Diencephalon (tissue), 1 donor: ENCODE measurements around the gene DYTN. TPM values are rescaled to one million over a fixed set of nuclear protein-coding genes. Genes with fewer than 3 reads are reported as not detected.

Experiments used
- small RNA-seq: library from RNA; depleted of rRNA; stranded (forward); fragments of <200 nt; gene quantifications from one replicate; pipeline ENCODE3, GENCODE V24; 2014
- total RNA-seq: library from RNA; depleted of rRNA; stranded (reverse); fragments of >200 nt; gene quantifications from one replicate; pipeline ENCODE4 v1.2.3, GENCODE V29; 2014

Gene DYTN, protein sequence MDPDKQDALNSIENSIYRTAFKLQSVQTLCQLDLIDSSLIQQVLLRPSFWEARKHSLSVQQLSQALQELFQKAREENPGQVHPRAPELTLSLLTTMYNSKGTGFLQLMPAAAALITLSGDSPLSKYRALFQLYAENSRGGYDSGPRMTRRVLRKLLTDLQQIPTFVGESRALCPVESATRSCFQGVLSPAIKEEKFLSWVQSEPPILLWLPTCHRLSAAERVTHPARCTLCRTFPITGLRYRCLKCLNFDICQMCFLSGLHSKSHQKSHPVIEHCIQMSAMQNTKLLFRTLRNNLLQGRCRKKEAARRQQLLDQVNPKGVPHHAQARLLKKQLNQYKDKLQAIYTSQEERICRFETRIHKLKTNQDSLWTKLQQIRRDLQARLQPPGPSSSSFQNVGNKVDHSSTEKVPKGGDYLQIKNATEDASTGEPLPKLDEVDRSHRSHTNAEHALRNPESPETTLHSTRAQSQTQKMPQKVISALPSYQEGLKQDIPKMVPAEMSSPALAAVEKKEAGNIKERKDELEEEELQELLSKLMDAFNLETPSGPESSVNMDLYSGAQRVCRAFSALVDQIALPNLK
- not detected for total RNA-seq

GRCh38 chr2:206718296-206718695 is at the start of gene DYTN:
TSS of gene DYTN (minus strand) at chr2:206718396. CDS start at chr2:206718279, 117 bp downstream.

DNA sequence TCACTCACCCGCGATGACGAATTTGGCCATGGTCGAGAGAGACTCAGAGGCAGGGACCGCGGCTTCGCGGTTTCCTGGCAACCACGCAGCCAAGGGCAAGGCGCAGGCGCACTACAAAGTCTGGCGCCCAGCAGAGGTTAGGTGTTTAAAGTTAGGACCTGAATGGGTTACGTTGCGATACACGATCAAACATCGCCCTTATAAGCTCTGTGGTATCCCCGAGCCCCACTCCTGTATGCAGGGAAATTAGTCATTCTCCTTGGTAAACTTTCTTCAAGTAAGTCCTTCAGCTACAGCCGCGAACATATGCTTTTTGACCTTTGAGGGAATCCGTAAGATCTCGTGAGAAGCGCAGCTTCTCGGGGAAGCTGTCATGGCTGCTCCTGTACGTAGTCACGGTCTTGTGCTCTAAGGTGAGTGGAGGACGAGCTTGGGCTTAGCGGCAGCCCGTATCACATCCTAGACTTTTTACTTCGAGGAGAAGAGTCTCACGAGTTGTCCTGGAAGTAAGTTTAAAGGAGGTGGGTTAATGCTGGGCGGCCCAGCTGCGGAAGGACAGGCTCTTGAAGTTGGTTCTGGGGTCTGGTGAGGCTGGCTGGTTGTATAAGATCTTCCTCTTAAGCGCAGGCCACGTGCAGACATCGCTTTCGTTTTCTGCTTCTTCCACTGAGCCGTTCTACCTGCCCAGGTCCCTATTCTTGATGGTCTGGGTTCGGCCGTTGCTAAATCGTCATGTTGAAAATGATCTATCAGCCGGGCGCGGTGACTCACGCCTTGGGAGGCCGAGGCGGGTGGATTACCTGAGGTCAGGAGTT is 47.3 kb upstream of the DYTN start, which contains the start of the genes FASTKD2 and MDH1B:
FASTKD2 (plus strand) TSS at position 365 of the 815 bp plus-strand sequence. CDS start 1,088 bp downstream, outside the sequence.
MDH1B (minus strand) TSS at position 87 of the 815 bp plus-strand sequence; CDS start at position 30, 57 bp downstream.

DNA sequence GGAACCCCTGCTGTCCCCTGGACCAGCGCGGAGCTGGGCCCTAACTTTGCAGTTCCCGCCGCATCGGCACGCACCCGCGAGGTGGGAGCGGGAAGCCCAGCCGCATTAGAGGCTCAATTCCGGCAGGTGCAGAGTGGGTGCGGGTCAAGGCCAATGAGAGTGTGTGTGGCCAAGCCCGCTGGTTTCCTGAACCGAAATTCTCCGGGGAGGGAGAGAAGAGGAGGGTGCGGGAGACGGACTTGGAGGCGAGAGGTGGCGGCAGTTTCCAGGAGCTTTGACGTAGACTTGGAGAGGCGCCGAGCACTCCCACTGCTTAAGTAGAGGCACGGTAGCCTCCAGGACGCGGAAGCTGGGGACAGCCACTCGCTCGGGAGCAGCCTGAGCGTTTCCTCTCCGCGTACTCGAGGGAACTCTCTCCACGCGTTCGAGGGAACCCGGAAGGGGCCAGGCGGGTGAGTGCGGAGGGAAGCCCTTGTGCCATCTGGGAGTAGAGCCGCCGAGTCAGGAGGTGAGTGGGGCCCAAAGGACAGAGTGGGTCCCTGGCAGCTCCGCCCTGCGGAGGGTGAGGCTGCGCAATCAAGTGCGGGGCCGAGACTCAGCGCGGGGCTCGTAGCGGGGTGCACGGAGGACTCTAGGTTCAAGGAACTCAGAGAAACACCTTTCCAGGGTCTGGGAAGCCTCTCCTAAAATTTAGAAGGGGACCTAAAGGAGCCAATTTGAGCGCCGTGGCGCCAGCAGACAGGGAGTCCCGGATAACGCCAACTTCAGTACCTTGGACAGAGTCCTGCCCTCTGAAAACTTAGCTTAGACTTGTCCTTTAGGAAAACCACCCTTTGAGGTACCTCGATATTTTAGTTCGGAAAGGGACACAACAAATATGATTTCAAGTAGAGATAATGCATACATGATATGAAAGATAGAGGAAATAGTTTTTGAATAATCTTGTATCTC is 75.8 kb downstream of the DYTN start, which contains the start of gene FAM237A:
FAM237A (plus strand) TSS at position 413 of the 951 bp plus-strand sequence. CDS start 1,750 bp downstream, outside the sequence.

Small RNA genes within 50 kb of the gene (small RNA-seq; reads per million reads assigned to genes)
- not detected for gene RF00019

Other genes with a start within 250 kb of the DYTN start
- 0.46 TPM for gene FAM237A, start 75.9 kb downstream of the DYTN start, total RNA-seq
- 13.4 TPM for gene MDH1B, start 46.9 kb upstream of the DYTN start, total RNA-seq
- 53.7 TPM for gene FASTKD2, start 47.2 kb upstream of the DYTN start, total RNA-seq
- gene CPO, start 221.1 kb upstream of the DYTN start, total RNA-seq, result not detected